Transverse colon (tissue), 3 donors: ENCODE measurements around the gene FMC1.

Source experiments
- EP300 ChIP-seq: sonication (generic); formaldehyde crosslinking; IDR thresholded peaks from one replicate; pipeline ENCODE4 v1.6.1; 2017; ENCODE audit warnings: antibody characterized with exemption, low read depth
- POLR2A ChIP-seq: fragments of 450-650 bp; IDR thresholded peaks from one replicate; pipeline ENCODE4 v1.6.1; 2016; ENCODE audit warnings: antibody characterized with exemption, mild to moderate bottlenecking, moderate library complexity
- TF ChIP-seq, protein P1 (sequence below), 5 experiments: fragments of 200-600 bp in 3 of 5; fragments of 450-650 bp in 2 of 5; sonication (generic) in 3 of 5; IDR thresholded peaks; 1 replicate in 2 of 5; 2 replicates in 3 of 5; pipeline ENCODE4 v1.5.1; 2016 to 2017; ENCODE audit warnings: antibody characterized with exemption in 5 of 5, inconsistent platforms in 3 of 5, mild to moderate bottlenecking in 2 of 5, moderate library complexity in 1 of 5

DNA sequence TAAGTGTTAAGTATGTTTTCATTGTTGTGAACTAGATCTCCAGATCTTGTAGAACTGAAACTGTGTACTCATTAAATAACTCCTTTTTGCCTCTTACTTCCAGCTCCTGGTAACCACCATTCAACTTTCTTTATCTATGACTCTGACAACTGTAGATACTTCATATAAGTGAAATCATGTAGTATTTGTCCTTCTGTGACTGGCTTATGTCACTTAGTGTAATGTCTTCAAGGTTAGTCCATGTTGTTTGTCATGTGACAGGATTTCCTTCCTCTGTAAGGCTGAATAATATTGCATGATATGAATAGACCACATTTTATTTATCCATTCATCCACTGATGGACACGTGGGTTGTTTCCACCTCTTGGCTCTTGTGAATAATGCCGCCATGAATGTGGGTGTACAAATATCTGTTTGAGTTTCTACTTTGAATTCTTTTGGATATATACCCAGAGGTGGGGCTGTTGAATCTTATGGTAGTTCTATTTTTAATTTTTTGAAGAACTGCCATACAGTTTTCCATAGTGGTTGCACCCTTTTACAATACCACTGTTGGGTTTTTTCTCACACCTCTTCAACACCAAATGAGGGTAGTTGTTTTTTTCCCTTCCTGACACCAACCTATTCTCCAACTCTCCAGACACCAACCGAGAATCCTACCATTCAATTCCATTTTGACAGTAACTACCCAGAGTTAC lies 10.7 kb upstream of the FMC1 start:
- TF ChIP-seq, protein P1, sequence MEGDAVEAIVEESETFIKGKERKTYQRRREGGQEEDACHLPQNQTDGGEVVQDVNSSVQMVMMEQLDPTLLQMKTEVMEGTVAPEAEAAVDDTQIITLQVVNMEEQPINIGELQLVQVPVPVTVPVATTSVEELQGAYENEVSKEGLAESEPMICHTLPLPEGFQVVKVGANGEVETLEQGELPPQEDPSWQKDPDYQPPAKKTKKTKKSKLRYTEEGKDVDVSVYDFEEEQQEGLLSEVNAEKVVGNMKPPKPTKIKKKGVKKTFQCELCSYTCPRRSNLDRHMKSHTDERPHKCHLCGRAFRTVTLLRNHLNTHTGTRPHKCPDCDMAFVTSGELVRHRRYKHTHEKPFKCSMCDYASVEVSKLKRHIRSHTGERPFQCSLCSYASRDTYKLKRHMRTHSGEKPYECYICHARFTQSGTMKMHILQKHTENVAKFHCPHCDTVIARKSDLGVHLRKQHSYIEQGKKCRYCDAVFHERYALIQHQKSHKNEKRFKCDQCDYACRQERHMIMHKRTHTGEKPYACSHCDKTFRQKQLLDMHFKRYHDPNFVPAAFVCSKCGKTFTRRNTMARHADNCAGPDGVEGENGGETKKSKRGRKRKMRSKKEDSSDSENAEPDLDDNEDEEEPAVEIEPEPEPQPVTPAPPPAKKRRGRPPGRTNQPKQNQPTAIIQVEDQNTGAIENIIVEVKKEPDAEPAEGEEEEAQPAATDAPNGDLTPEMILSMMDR (IDR thresholded peaks at IDR 0.05) = no peak
- TF ChIP-seq POLR2A = no peak
- no peak for TF ChIP-seq EP300
